CD4-positive, alpha-beta T cell treated with Interleukin-4 for 4 hours (primary cell): Measurements from ENCODE around the gene OSBPL7.

Experiments used
- DNase-seq: peaks from one replicate; pipeline ENCODE4 v3.0.0-alpha.2; 2020

OSBPL7 gene

DNA sequence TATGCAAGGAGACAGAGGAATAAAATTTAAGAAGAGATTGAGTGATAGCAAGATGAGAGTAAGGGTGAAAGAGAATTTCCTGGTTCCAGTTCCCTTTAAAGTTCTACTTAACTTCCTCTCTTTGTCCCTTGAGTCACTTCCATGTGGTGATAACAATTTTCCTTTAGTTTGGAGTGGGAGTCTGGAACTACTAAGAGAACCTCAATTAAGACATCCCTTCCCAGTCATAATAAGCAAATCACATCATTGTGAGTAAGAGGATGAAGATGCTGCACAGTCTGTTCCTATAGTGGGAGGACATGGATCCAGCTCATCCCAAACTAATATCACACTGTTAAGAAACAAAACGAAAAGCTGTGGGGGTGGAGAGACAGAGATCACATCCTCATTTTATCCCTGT lies 64.2 kb downstream of the OSBPL7 start:
- no peak for DNase-seq
